Upper lobe of right lung (tissue), 1 donor: ENCODE measurements around the gene SHQ1. TPM values are rescaled to one million over a fixed set of nuclear protein-coding genes. Genes with fewer than 3 reads are reported as not detected.

Experiments used
- ATAC-seq: fragments of 200-7000 bp; cut with Tn5 transposase; one replicate; pipeline ENCODE4 v1.9.1; 2020; ENCODE audit warnings: mild to moderate bottlenecking, moderate library complexity
- DNase-seq: peaks from one replicate; pipeline ENCODE4 v3.0.0-alpha.2; 2020
- H3K27ac ChIP-seq: fragments of 200-600 bp; one replicate; pipeline ENCODE4 v1.8.0; 2022
- H3K27me3 ChIP-seq: fragments of 200-600 bp; one replicate; pipeline ENCODE4 v1.8.0; 2022; ENCODE audit warnings: mild to moderate bottlenecking
- H3K36me3 ChIP-seq: fragments of 200-600 bp; one replicate; pipeline ENCODE4 v1.8.0; 2022
- H3K4me1 ChIP-seq: fragments of 200-600 bp; one replicate; pipeline ENCODE4 v1.8.0; 2022
- H3K4me3 ChIP-seq: fragments of 200-600 bp; one replicate; pipeline ENCODE4 v1.8.0; 2022; ENCODE audit warnings: mild to moderate bottlenecking
- H3K9me3 ChIP-seq: fragments of 200-600 bp; one replicate; pipeline ENCODE4 v1.8.0; 2022
- CTCF ChIP-seq: fragments of 200-600 bp; IDR thresholded peaks from one replicate; pipeline ENCODE4 v1.8.0; 2022; ENCODE audit warnings: antibody characterized with exemption
- intact Hi-C: fragments of 100-400 bp; cut with DNase I; formaldehyde crosslinking; loops from one replicate; pipeline ENCODE4 v1.11.0; 2022
- total RNA-seq: library from RNA; stranded (reverse); fragmentation: NEBNext Ultra II Directional; extraction: Animal tissue kit (Norgen Biotek cat#: 25700); gene quantifications from one replicate; pipeline ENCODE4 v1.2.1, GENCODE V29; 2021
- donor health status: DM: no; HTN: yes; CAD: no; lungs with severe emphysema.

The SHQ1 gene
- total RNA-seq, 1 donor from 2014 or later = 17.3 TPM

- no peak for ATAC-seq
These were observed 145.9 kb downstream of the SHQ1 start for GRCh38 chr3:72702390-72702789.

GRCh38 chr3:72700106-72700505, 148.1 kb downstream of the SHQ1 start:
- intact Hi-C loops = no loop called here
- H3K27ac ChIP-seq = no peak overlapping the region
- H3K4me1 ChIP-seq = no peaks in the 10 kb centered on the region
- H3K4me3 ChIP-seq = no peak overlapping the region
- no peaks in the 10 kb centered on the region for H3K36me3 ChIP-seq
- H3K9me3 ChIP-seq = no peaks in the 10 kb centered on the region
- ATAC-seq (no peak), DNase-seq (no peak)
- no peak for TF ChIP-seq CTCF
- no peaks in the 10 kb centered on the region for H3K27me3 ChIP-seq

More at GRCh38 chr3:72702390-72702789, 145.9 kb downstream of the SHQ1 start:
- no peak for DNase-seq
- Histone ChIP-seq H3K36me3 (no peaks in the 10 kb centered on the region), H3K4me1 (no peaks in the 10 kb centered on the region), H3K9me3 (no peaks in the 10 kb centered on the region), H3K27ac (no peak overlapping the region), H3K27me3 (no peaks in the 10 kb centered on the region), H3K4me3 (no peak overlapping the region)
- no peak for TF ChIP-seq CTCF
- intact Hi-C loops = no loop called here

GRCh38 chr3:72699631-72700030, 148.6 kb downstream of the SHQ1 start:
- ATAC-seq = no peak
- Histone ChIP-seq H3K9me3 (no peaks in the 10 kb centered on the region), H3K4me1 (no peaks in the 10 kb centered on the region), H3K27ac (no peak overlapping the region), H3K36me3 (no peaks in the 10 kb centered on the region), H3K4me3 (no peak overlapping the region), H3K27me3 (no peaks in the 10 kb centered on the region)
- intact Hi-C loops = no loop called here
- no peak for DNase-seq
- no peak for TF ChIP-seq CTCF

Other genes starting within 250 kb of the SHQ1 start
- gene GXYLT2, start 39.6 kb upstream of the SHQ1 start, total RNA-seq = 8.4 TPM
- 65.7 TPM for gene PPP4R2, start 148.4 kb upstream of the SHQ1 start, total RNA-seq
- gene EBLN2, start 213.2 kb upstream of the SHQ1 start, total RNA-seq = 4.0 TPM